Heart right ventricle (tissue), 16 donors: Measurements from ENCODE around the gene MYZAP. TPM values are rescaled to one million over a fixed set of nuclear protein-coding genes. Genes with fewer than 3 reads are reported as not detected.

ENCODE experiments used
- ATAC-seq, 8 donors: fragments of 200-7000 bp; cut with Tn5 transposase; one replicate each; pipeline ENCODE4 v1.9.1; 2020; ENCODE audit warnings: mild to moderate bottlenecking in 8 of 8, moderate library complexity in 8 of 8, moderate number of reproducible peaks in 1 of 8
- DNase-seq, 2 donors: peaks; one replicate each; pipeline ENCODE4 v3.0.0-alpha.2; 2020
- H3K27ac ChIP-seq, 10 donors: fragments of 200-600 bp; sonication (generic) in 2 of 10; one replicate each; pipeline versions ENCODE4 v1.5.0 to v1.8.0; 2020 to 2022; ENCODE audit warnings: mild to moderate bottlenecking in 3 of 10
- H3K27me3 ChIP-seq, 7 donors: fragments of 200-600 bp; one replicate each; pipeline ENCODE4 v1.8.0; 2021 to 2022; ENCODE audit warnings: mild to moderate bottlenecking in 2 of 7
- H3K36me3 ChIP-seq, 9 donors: fragments of 200-600 bp; sonication (generic) in 1 of 9; one replicate each; pipeline versions ENCODE4 v1.5.0 to v1.8.0; 2020 to 2022; ENCODE audit warnings: mild to moderate bottlenecking in 2 of 9
- H3K4me1 ChIP-seq, 9 donors: fragments of 200-600 bp; sonication (generic) in 1 of 9; one replicate each; pipeline versions ENCODE4 v1.5.0 to v1.8.0; 2020 to 2022; ENCODE audit warnings: mild to moderate bottlenecking in 4 of 9
- H3K4me3 ChIP-seq, 10 donors: fragments of 200-600 bp; sonication (generic) in 2 of 10; one replicate each; pipeline versions ENCODE4 v1.5.0 to v1.8.0; 2020 to 2022; ENCODE audit warnings: mild to moderate bottlenecking in 7 of 10, moderate library complexity in 2 of 10
- H3K9me3 ChIP-seq, 11 donors: fragments of 200-600 bp in 10 of 11; sonication (generic) in 2 of 11; one replicate each; pipeline versions ENCODE4 v1.5.0 to v1.8.0; 2013 to 2022; ENCODE audit warnings: mild to moderate bottlenecking in 2 of 11, control low read depth in 1 of 11, moderate library complexity in 1 of 11
- WGBS, 2 donors: extraction: QIAGEN DNeasy Blood & Tissue Kit; methylation state at CpG; one replicate each; pipeline ENCODE4 v1.1.7; 2013; ENCODE audit warnings: inconsistent platforms in 1 of 2; 5-methylcytosine and 5-hydroxymethylcytosine counted together
- intact Hi-C, 10 donors: fragments of 100-400 bp; cut with DNase I; formaldehyde crosslinking; loops; one replicate each; pipeline versions ENCODE4 v1.11.1 to v1.14.2; 2022
- polyA plus RNA-seq, 2 donors: library from polyadenylated mRNA; stranded (reverse); fragments of 200-250 nt; gene quantifications; one replicate each; pipeline ENCODE4 v1.2.3, GENCODE V29; 2013
- total RNA-seq, 10 donors: library from RNA; stranded (reverse); fragmentation: NEBNext Ultra II Directional in 3 of 10; extraction: Animal tissue kit (Norgen Biotek cat#: 25700) in 3 of 10; gene quantifications; one replicate each; pipeline versions ENCODE4 v1.2.1 to v1.2.4, GENCODE V29; 2021 to 2023
- TF ChIP-seq, protein P1 (sequence below), 9 donors: fragments of 200-600 bp; sonication (generic) in 2 of 9; IDR thresholded peaks; one replicate each; pipeline versions ENCODE4 v1.5.0 to v1.8.0; 2021 to 2022; ENCODE audit warnings: antibody characterized with exemption in 9 of 9, mild to moderate bottlenecking in 5 of 9, moderate library complexity in 1 of 9
- donor health status: Arrhythmogenic right ventricular cardiomyopathy.
- donor health status: ischemic (EF 13 %, LVEDD 7.1; RV severe dilation, severe dysfunction).
- donor health status: healthy with polysubstance abuse.
- donor health status: DM: no; HTN: yes; CAD: no.
- donor health status: DM: no; HTN: no; CAD: no.
- donor health status: ischemic (EF 25% LVEDD 6.9; RV normal size, moderate dysfunction).
- donor health status: ischemic (EF 25% LVEDD 5.7; RV mildly dilated, moderate dysfunction).
- donor health status: healthy.
- donor health status: DM: yes; HTN: yes; CAD: no.
- donor health status: Ischemic cardiomyopathy.
- donor health status: ischemic (EF 35%, LVEDD 5.7; RV mildly dilated, moderate dysfunction).
- donor health status: nonischemic (EF 11% LVEDD 7.7; RV severe dilation, severe dysfunction).
- donor health status: DM: yes; HTN: yes; CAD: no.
- donor health status: PGD.
- donor health status: ischemic (EF 29% LVEDD 5.4; RV normal size, mild dysfunction).
- donor health status: nonischemic (EF 23%, LVEDD 6.1; RV moderate dilation, normal function).

The MYZAP gene
- total and polyA plus RNA-seq, 12 donors: 197 to 1,280 (median 880) TPM

DNA sequence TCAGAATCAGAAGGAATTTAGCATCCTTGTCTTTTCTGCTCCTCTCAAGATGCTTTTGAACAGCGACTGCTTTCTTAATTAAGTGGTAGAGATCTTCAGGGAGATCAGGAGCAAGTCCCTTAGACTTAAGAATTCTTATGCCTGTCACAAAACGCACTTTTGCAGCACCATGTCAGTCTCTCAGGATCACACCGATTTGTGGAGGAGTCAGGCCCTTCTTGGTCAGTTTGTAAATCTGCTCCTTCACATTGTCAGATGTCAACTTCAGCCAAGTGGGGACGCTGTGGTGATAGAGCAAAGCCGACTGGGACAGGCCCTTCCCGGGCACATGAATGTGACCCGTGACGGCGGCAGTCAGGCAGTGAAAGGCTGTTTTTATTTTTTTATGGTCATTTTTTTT is 35.7 kb upstream of the MYZAP start:
- WGBS, 2 donors: 88 to 93% methylated on average over 9 of the region's 9 CpGs
- Histone ChIP-seq H3K4me3 (no peak overlapping the region), H3K4me1 (peaks cover 18 to 65% (median 48%) of the 10 kb centered on the region in 9 donors), H3K27me3 (no peaks in the 10 kb centered on the region), H3K27ac (no peak overlapping the region), H3K9me3 (no peaks in the 10 kb centered on the region), H3K36me3 (no peaks in the 10 kb centered on the region)
- ATAC-seq (no peak), DNase-seq (no peak)
- TF ChIP-seq, protein P1, sequence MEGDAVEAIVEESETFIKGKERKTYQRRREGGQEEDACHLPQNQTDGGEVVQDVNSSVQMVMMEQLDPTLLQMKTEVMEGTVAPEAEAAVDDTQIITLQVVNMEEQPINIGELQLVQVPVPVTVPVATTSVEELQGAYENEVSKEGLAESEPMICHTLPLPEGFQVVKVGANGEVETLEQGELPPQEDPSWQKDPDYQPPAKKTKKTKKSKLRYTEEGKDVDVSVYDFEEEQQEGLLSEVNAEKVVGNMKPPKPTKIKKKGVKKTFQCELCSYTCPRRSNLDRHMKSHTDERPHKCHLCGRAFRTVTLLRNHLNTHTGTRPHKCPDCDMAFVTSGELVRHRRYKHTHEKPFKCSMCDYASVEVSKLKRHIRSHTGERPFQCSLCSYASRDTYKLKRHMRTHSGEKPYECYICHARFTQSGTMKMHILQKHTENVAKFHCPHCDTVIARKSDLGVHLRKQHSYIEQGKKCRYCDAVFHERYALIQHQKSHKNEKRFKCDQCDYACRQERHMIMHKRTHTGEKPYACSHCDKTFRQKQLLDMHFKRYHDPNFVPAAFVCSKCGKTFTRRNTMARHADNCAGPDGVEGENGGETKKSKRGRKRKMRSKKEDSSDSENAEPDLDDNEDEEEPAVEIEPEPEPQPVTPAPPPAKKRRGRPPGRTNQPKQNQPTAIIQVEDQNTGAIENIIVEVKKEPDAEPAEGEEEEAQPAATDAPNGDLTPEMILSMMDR (IDR thresholded peaks at IDR 0.05): no peak
- intact Hi-C loops: loop anchor here in 6 of 10 donors (5.0 to 10.0 kb wide), 7 partner anchors 149 to 509 kb away; partner anchors contain the start of genes ALDH1A2 (in 3 of the 6) and POLR2M (in 2 of the 6)

GRCh38 chr15:57557267-57557666 is 34.4 kb upstream of the MYZAP start:
- no peak overlapping the region for H3K27ac ChIP-seq
- intact Hi-C loops: loop anchor here in 6 of 10 donors (5.0 to 10.0 kb wide), 7 partner anchors 148 to 508 kb away; partner anchors contain the start of genes ALDH1A2 (in 3 of the 6) and POLR2M (in 2 of the 6)
- no peaks in the 10 kb centered on the region for H3K36me3 ChIP-seq
- no peaks in the 10 kb centered on the region for H3K27me3 ChIP-seq
- DNase-seq (no peak), ATAC-seq (no peak)
- H3K4me1 ChIP-seq: peaks cover 9 to 65% (median 41%) of the 10 kb centered on the region in 9 donors
- H3K4me3 ChIP-seq: no peak overlapping the region
- 92 to 98% methylated on average over 3 of the region's 3 CpGs for WGBS, 2 donors
- TF ChIP-seq, protein P1 (IDR thresholded peaks at IDR 0.05): no peak
- no peaks in the 10 kb centered on the region for H3K9me3 ChIP-seq

DNA sequence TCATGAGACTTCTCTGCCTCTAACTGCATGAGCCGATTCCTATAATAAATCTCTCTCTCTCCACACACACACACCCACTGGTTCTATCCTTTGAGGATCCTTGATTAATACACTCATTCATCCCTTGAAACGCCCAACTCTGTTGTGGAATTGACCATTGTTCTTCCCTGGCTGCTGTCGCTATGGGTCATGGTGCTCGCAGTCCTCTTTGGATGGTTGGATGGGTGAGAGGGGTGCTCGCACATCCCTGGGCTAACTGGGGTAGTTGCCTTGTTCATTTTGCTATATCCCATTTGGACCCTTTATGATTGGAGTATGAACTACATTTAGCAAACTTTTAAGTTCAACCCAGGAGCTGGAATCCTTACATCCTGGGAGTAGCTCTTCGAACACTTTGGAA is 33.9 kb upstream of the MYZAP start:
- 94 to 97% methylated on average over 6 of the region's 6 CpGs for WGBS, 2 donors
- no peak for ATAC-seq
- peaks cover 4 to 60% (median 36%) of the 10 kb centered on the region in 9 donors for H3K4me1 ChIP-seq
- H3K9me3 ChIP-seq: no peaks in the 10 kb centered on the region
- no peaks in the 10 kb centered on the region for H3K27me3 ChIP-seq
- TF ChIP-seq, protein P1 (IDR thresholded peaks at IDR 0.05): no peak
- intact Hi-C loops: loop anchor here in 6 of 10 donors (5.0 to 10.0 kb wide), 7 partner anchors 147 to 507 kb away; partner anchors contain the start of genes ALDH1A2 (in 3 of the 6) and POLR2M (in 2 of the 6)
- no peaks in the 10 kb centered on the region for H3K36me3 ChIP-seq
- H3K27ac ChIP-seq: no peak overlapping the region
- H3K4me3 ChIP-seq: no peak overlapping the region
- no peak for DNase-seq

DNA sequence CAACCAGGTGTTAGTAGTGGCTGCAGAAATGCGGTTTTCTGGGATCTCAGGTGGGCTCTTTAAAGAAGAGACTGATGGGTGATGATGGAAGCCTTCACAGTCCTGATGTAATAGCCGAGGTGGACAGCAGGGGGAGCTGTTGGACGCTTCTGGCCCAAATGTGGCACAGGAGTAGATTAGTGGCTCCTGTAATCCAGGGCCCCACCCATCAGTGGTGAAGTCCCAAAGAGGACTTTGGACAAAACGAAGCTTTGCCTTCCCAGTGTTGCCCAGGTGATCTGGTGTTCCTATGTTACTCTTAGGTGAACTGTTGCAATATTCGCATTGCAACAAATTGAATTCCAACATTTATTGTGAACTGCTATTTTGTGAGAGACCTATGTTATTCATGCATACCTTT is 31.8 kb upstream of the MYZAP start:
- ATAC-seq (peak; percentile 37 to 63 (median 50)), DNase-seq (peak; percentile 59 to 73)
- intact Hi-C loops: loop anchor here (2.0 to 10.0 kb wide), 23 partner anchors 37 to 515 kb away; partner anchors contain the start of genes POLR2M (in 6 of the 10) and ALDH1A2 (in 5 of the 10)
- H3K27ac ChIP-seq: no peak overlapping the region
- H3K27me3 ChIP-seq: no peaks in the 10 kb centered on the region
- H3K4me3 ChIP-seq: no peak overlapping the region
- H3K4me1 ChIP-seq: peaks cover 0 to 40% (median 21%) of the 10 kb centered on the region in 9 donors
- 27 to 32% methylated on average over 5 of the region's 5 CpGs for WGBS, 2 donors
- no peaks in the 10 kb centered on the region for H3K9me3 ChIP-seq
- no peaks in the 10 kb centered on the region for H3K36me3 ChIP-seq
- TF ChIP-seq, protein P1 (IDR thresholded peaks at IDR 0.05): peak; percentile 76 to 93 (median 91)
